CD14-positive monocyte (primary cell): ENCODE data around the gene AOC1. TPM values are rescaled to one million over a fixed set of nuclear protein-coding genes. Genes with fewer than 3 reads are reported as not detected.

Experiments used
- DNase-seq, 3 donors: peaks; one replicate each; pipeline ENCODE4 v3.0.0-alpha.2; 2011 to 2022
- H2AFZ ChIP-seq: 2 replicates; pipeline ENCODE4 v1.6.0; 2012; ENCODE audit warnings: mild to moderate bottlenecking, low read depth, low read length, inconsistent platforms; ENCODE audit not compliant: insufficient read depth, poor library complexity, severe bottlenecking
- H3K27ac ChIP-seq, 2 donors: 1 replicate in 1 of 2; 2 replicates in 1 of 2; pipeline ENCODE4 v1.5.1; 2012 to 2013; ENCODE audit warnings: low read length in 2 of 2, control low read depth in 1 of 2, inconsistent platforms in 1 of 2, low read depth in 1 of 2, mild to moderate bottlenecking in 1 of 2
- H3K27me3 ChIP-seq, 2 donors: one replicate each; pipeline versions ENCODE4 v1.6.0 to v1.6.1; 2011 to 2013; ENCODE audit warnings: low read length in 2 of 2; ENCODE audit not compliant: control insufficient read depth in 2 of 2, insufficient read depth in 2 of 2
- H3K36me3 ChIP-seq, 2 donors: replicated peaks in 1 of 2; 1 replicate in 1 of 2; 2 replicates in 1 of 2; pipeline versions ENCODE4 v1.5.1 to v1.6.1; 2012 to 2013; ENCODE audit warnings: low read length in 2 of 2, control low read depth in 1 of 2, inconsistent platforms in 1 of 2, mild to moderate bottlenecking in 1 of 2; ENCODE audit not compliant: insufficient read depth in 2 of 2, control insufficient read depth in 1 of 2
- H3K4me1 ChIP-seq, 2 donors: 1 replicate in 1 of 2; 2 replicates in 1 of 2; pipeline versions ENCODE4 v1.5.1 to v1.6.1; 2012 to 2013; ENCODE audit warnings: low read length in 2 of 2, control low read depth in 1 of 2, inconsistent platforms in 1 of 2, mild to moderate bottlenecking in 1 of 2, moderate library complexity in 1 of 2; ENCODE audit not compliant: insufficient read depth in 2 of 2, control insufficient read depth in 1 of 2
- H3K4me2 ChIP-seq: replicated peaks from 2 replicates; pipeline ENCODE3; 2012; ENCODE audit warnings: low read length, moderate library complexity, mild to moderate bottlenecking; ENCODE audit not compliant: poor library complexity, severe bottlenecking; ENCODE audit errors: extremely low read depth
- H3K4me3 ChIP-seq, 3 experiments: fragments of 200-600 bp in 1 of 3; sonication (generic) in 1 of 3; replicated peaks in 1 of 3; 1 replicate in 2 of 3; 2 replicates in 1 of 3; pipeline ENCODE4 v1.5.1; 2011 to 2013; ENCODE audit warnings: low read length in 3 of 3, mild to moderate bottlenecking in 3 of 3, control low read depth in 2 of 3, low read depth in 2 of 3, inconsistent platforms in 1 of 3, moderate library complexity in 1 of 3
- H3K79me2 ChIP-seq: 2 replicates; pipeline ENCODE4 v1.6.0; 2012; ENCODE audit warnings: mild to moderate bottlenecking, control low read depth, inconsistent platforms, low read length, moderate library complexity; ENCODE audit not compliant: insufficient read depth
- H3K9ac ChIP-seq: 2 replicates; pipeline ENCODE4 v1.6.0; 2017; ENCODE audit warnings: low read length, mild to moderate bottlenecking; ENCODE audit not compliant: insufficient read depth, poor library complexity, severe bottlenecking
- H3K9me3 ChIP-seq, 2 donors: replicated peaks in 1 of 2; 1 replicate in 1 of 2; 2 replicates in 1 of 2; pipeline versions ENCODE4 v1.5.1 to v1.6.1; 2012 to 2013; ENCODE audit warnings: low read length in 2 of 2, control low read depth in 1 of 2; ENCODE audit not compliant: control insufficient read depth in 1 of 2, insufficient read depth in 1 of 2
- H4K20me1 ChIP-seq: 2 replicates; pipeline ENCODE4 v1.6.0; 2012; ENCODE audit warnings: mild to moderate bottlenecking, low read length, control low read depth, moderate library complexity; ENCODE audit not compliant: insufficient read depth
- H3K27ac Mint-ChIP-seq, 7 donors: one replicate each; pipeline ENCODE4 v1.8.0; 2020; ENCODE audit warnings: mild to moderate bottlenecking in 7 of 7, mixed read lengths in 7 of 7, moderate library complexity in 6 of 7, inconsistent platforms in 2 of 7
- H3K27me3 Mint-ChIP-seq, 3 donors: one replicate each; pipeline ENCODE4 v1.8.0; 2021 to 2022; ENCODE audit warnings: low read depth in 3 of 3, mild to moderate bottlenecking in 3 of 3, mixed read lengths in 3 of 3, moderate library complexity in 3 of 3, inconsistent platforms in 1 of 3
- H3K36me3 Mint-ChIP-seq, 2 donors: one replicate each; pipeline ENCODE4 v1.8.0; 2020; ENCODE audit warnings: mixed read lengths in 2 of 2, inconsistent platforms in 1 of 2, mild to moderate bottlenecking in 1 of 2
- H3K4me1 Mint-ChIP-seq: one replicate; pipeline ENCODE4 v1.8.0; 2020; ENCODE audit warnings: mild to moderate bottlenecking, mixed read lengths
- H3K4me3 Mint-ChIP-seq, 2 donors: one replicate each; pipeline ENCODE4 v1.8.0; 2020; ENCODE audit warnings: mild to moderate bottlenecking in 2 of 2, mixed read lengths in 2 of 2, moderate library complexity in 1 of 2
- H3K9me3 Mint-ChIP-seq, 7 donors: one replicate each; pipeline ENCODE4 v1.8.0; 2020 to 2022; ENCODE audit warnings: mixed read lengths in 7 of 7, mild to moderate bottlenecking in 6 of 7, moderate library complexity in 6 of 7, inconsistent platforms in 2 of 7
- CTCF ChIP-seq: fragments of 200-600 bp; IDR thresholded peaks from one replicate; pipeline ENCODE4 v1.8.0; 2022; ENCODE audit warnings: antibody characterized with exemption, mild to moderate bottlenecking
- WGBS: methylation state at CpG from one replicate; pipeline ENCODE4 v1.1.5; 2013; ENCODE audit warnings: missing lambda C conversion rate; ENCODE audit not compliant: insufficient coverage; 5-methylcytosine and 5-hydroxymethylcytosine counted together
- intact Hi-C, 2 donors: fragments of 100-400 bp; cut with micrococcal nuclease; formaldehyde crosslinking; loops; one replicate each; pipeline versions ENCODE4 v1.15.0 to v1.15.1; 2023
- polyA plus RNA-seq, 3 donors: library from polyadenylated mRNA; depleted of rRNA in 1 of 3; unstranded in 2 of 3; stranded (reverse) in 1 of 3; fragments of 300-500 nt in 2 of 3; fragments of >200 nt in 1 of 3; fragmentation: Illumina TruSeq in 2 of 3; gene quantifications; 1 replicate in 2 of 3; 2 replicates in 1 of 3; pipeline ENCODE4 v1.2.3, GENCODE V29; 2012 to 2021

The AOC1 gene
- polyA plus RNA-seq, 3 donors: 0.16 to 0.31 TPM; not detected in 1

DNA sequence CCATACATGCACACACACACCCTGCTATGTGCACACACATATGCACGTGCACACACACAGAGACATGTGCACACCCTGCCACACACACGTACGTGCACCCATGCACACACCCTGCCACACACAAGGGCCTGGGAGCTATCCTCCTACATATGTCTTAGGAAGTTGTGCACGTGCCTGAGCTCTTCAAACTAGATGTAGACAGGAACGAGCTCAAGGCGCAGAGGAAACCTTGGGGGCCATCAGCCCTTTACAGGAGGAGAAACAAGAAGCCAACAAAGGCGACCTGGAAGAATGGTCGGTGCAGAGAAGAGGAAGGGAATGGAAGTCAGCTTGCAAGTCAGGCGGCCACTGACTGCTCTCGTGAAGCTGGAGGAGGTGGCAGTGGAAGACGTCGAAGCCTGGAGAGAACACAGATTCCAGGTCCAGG is 58.7 kb downstream of the AOC1 start:
- Histone ChIP-seq H3K9me3 (no peaks in the 10 kb centered on the region), H2AFZ (no peak overlapping the region), H3K27ac (no peak overlapping the region), H3K4me2 (no peak overlapping the region), H3K4me3 (no peak overlapping the region), H3K9ac (no peak overlapping the region), H3K4me1 (no peaks in the 10 kb centered on the region), H3K36me3 (no peaks in the 10 kb centered on the region), H3K27me3 (peaks cover 0 to 4% of the 10 kb centered on the region in 2 donors), H3K79me2 (no peaks in the 10 kb centered on the region), H4K20me1 (no peaks in the 10 kb centered on the region)
- intact Hi-C loops: no loop called here
- 35% methylated on average over 10 of the region's 12 CpGs for WGBS
- H3K27ac Mint-ChIP-seq: peak overlapping the region in 2 of 7 donors; percentile 1 to 78
- no peak for DNase-seq
- TF ChIP-seq CTCF: no peak
- H3K9me3 Mint-ChIP-seq: peaks cover 0 to 3% (median 0%) of the 10 kb centered on the region in 7 donors
- no peaks in the 10 kb centered on the region for H3K4me1 Mint-ChIP-seq
- peaks cover 11 to 29% (median 28%) of the 10 kb centered on the region in 3 donors for H3K27me3 Mint-ChIP-seq
- H3K36me3 Mint-ChIP-seq: no peaks in the 10 kb centered on the region
- no peak overlapping the region for H3K4me3 Mint-ChIP-seq

Other genes starting within 250 kb of the AOC1 start
- 10 to 100 TPM; 16.2 to 70.2 (median 57.0) TPM for gene GIMAP6, start 220.1 kb upstream of the AOC1 start, polyA plus RNA-seq
- 10 to 100 TPM; 45.6 to 63.8 (median 47.0) TPM for gene GIMAP2, start 166.8 kb upstream of the AOC1 start, polyA plus RNA-seq
- gene GIMAP1, start 135.9 kb upstream of the AOC1 start, polyA plus RNA-seq: 10 to 100 TPM; 10.9 to 19.6 (median 11.4) TPM
- 10 to 100 TPM; 13.4 to 17.1 (median 14.4) TPM for gene GIMAP5, start 115.1 kb upstream of the AOC1 start, polyA plus RNA-seq
- 1,000 to 10,000 TPM in 1 of 3 donors, 100 to 1,000 TPM in 1, 10 to 100 TPM in 1; 30.6 to 1,279 (median 415) TPM for gene TMEM176B, start 52.2 kb upstream of the AOC1 start, polyA plus RNA-seq
- 100 to 1,000 TPM in 2 of 3 donors, 10 to 100 TPM in 1; 14.1 to 285 (median 129) TPM for gene TMEM176A, start 51.7 kb upstream of the AOC1 start, polyA plus RNA-seq
- gene KCNH2, start 125.8 kb downstream of the AOC1 start, polyA plus RNA-seq: not detected
- gene NOS3, start 138.5 kb downstream of the AOC1 start, polyA plus RNA-seq: under 1 TPM; 0.26 to 0.72 (median 0.39) TPM
- gene ATG9B, start 172.0 kb downstream of the AOC1 start, polyA plus RNA-seq: under 1 TPM in 2 of 3 donors, not detected in 1; 0.21 to 0.30 TPM
- 10 to 100 TPM in 1 of 3 donors, 1 to 10 TPM in 2; 9.3 to 19.9 (median 9.5) TPM for gene ABCB8, start 175.9 kb downstream of the AOC1 start, polyA plus RNA-seq
- gene ASIC3, start 196.0 kb downstream of the AOC1 start, polyA plus RNA-seq: 1 to 10 TPM in 1 of 3 donors, not detected in 2; 2.0 TPM
- gene CDK5, start 205.4 kb downstream of the AOC1 start, polyA plus RNA-seq: 10 to 100 TPM; 14.9 to 31.2 (median 24.9) TPM
- 100 to 1,000 TPM in 1 of 3 donors, 10 to 100 TPM in 2; 21.6 to 132 (median 23.8) TPM for gene SLC4A2, start 207.1 kb downstream of the AOC1 start, polyA plus RNA-seq
- gene FASTK, start 228.3 kb downstream of the AOC1 start, polyA plus RNA-seq: 100 to 1,000 TPM in 1 of 3 donors, 10 to 100 TPM in 2; 34.7 to 110 (median 38.6) TPM
- gene TMUB1, start 231.0 kb downstream of the AOC1 start, polyA plus RNA-seq: 10 to 100 TPM; 17.4 to 28.2 (median 19.8) TPM
- 100 to 1,000 TPM in 1 of 3 donors, 1 to 10 TPM in 2; 6.4 to 133 (median 6.8) TPM for gene AGAP3, start 234.0 kb downstream of the AOC1 start, polyA plus RNA-seq